Liver (tissue), 9 donors: Measurements from ENCODE around the gene LMNB1. TPM values are rescaled to one million over a fixed set of nuclear protein-coding genes. Genes with fewer than 3 reads are reported as not detected.

ENCODE experiments used
- DNase-seq: peaks from one replicate; pipeline ENCODE4 v3.0.0-alpha.2; 2017; ENCODE audit warnings: low spot score
- H3K27ac ChIP-seq, 2 donors: one replicate each; pipeline ENCODE4 v1.7.0; 2013; ENCODE audit warnings: inconsistent platforms in 2 of 2, low read length in 2 of 2, control low read depth in 1 of 2, low read depth in 1 of 2, mild to moderate bottlenecking in 1 of 2
- H3K27me3 ChIP-seq, 4 donors: one replicate each; pipeline versions ENCODE4 v1.6.1 to v1.7.0; 2013; ENCODE audit warnings: low read length in 3 of 4, inconsistent platforms in 1 of 4, mild to moderate bottlenecking in 1 of 4, moderate library complexity in 1 of 4; ENCODE audit not compliant: control insufficient read depth in 4 of 4, insufficient read depth in 4 of 4
- H3K36me3 ChIP-seq, 4 donors: one replicate each; pipeline versions ENCODE4 v1.6.1 to v1.7.0; 2013; ENCODE audit warnings: low read length in 3 of 4, mild to moderate bottlenecking in 3 of 4, low read depth in 1 of 4, moderate library complexity in 1 of 4; ENCODE audit not compliant: control insufficient read depth in 4 of 4, insufficient read depth in 3 of 4
- H3K4me1 ChIP-seq, 4 donors: one replicate each; pipeline versions ENCODE4 v1.6.1 to v1.7.0; 2013; ENCODE audit warnings: low read length in 3 of 4, mild to moderate bottlenecking in 3 of 4, moderate library complexity in 1 of 4; ENCODE audit not compliant: control insufficient read depth in 4 of 4, insufficient read depth in 4 of 4
- H3K4me3 ChIP-seq, 3 donors: one replicate each; pipeline versions ENCODE4 v1.6.1 to v1.7.0; 2013; ENCODE audit warnings: low read length in 3 of 3, control low read depth in 1 of 3, low read depth in 1 of 3, mild to moderate bottlenecking in 1 of 3
- H3K9ac ChIP-seq, 2 donors: one replicate each; pipeline ENCODE4 v1.7.0; 2013; ENCODE audit warnings: low read length in 2 of 2, mild to moderate bottlenecking in 2 of 2, moderate library complexity in 2 of 2, control low read depth in 1 of 2, low read depth in 1 of 2
- H3K9me3 ChIP-seq, 4 donors: one replicate each; pipeline versions ENCODE4 v1.6.1 to v1.7.0; 2013; ENCODE audit warnings: low read length in 3 of 4; ENCODE audit not compliant: control insufficient read depth in 4 of 4
- ATF3 ChIP-seq: IDR thresholded peaks from 2 replicates; pipeline ENCODE4 v1.6.1; 2016; ENCODE audit warnings: antibody characterized with exemption
- CTCF ChIP-seq: fragments of 150-350 bp; IDR thresholded peaks from 2 replicates; pipeline ENCODE4 v1.5.1; 2017; ENCODE audit warnings: improper control_type of control experiment, low read depth, low read length; ENCODE audit not compliant: missing input control
- EGR1 ChIP-seq, 2 donors: IDR thresholded peaks; 2 replicates each; pipeline ENCODE4 v1.6.1; 2016 to 2018; ENCODE audit warnings: antibody characterized with exemption in 2 of 2, low read depth in 2 of 2
- FOXA1 ChIP-seq: IDR thresholded peaks from 2 replicates; pipeline ENCODE4 v1.6.1; 2016; ENCODE audit warnings: antibody characterized with exemption
- GABPA ChIP-seq, 2 donors: IDR thresholded peaks in 1 of 2; conservative IDR thresholded peaks in 1 of 2; 2 replicates each; pipeline ENCODE4 v1.6.1; 2016; ENCODE audit warnings: antibody characterized with exemption in 2 of 2, mild to moderate bottlenecking in 1 of 2, moderate library complexity in 1 of 2
- HNF4A ChIP-seq, 2 donors: conservative IDR thresholded peaks; 2 replicates each; pipeline ENCODE4 v1.6.1; 2016; ENCODE audit warnings: antibody characterized with exemption in 2 of 2, mild to moderate bottlenecking in 2 of 2
- HNF4G ChIP-seq: IDR thresholded peaks from 2 replicates; pipeline ENCODE4 v1.6.1; 2016; ENCODE audit warnings: antibody characterized with exemption
- JUND ChIP-seq, 2 donors: IDR thresholded peaks; 2 replicates each; pipeline ENCODE4 v1.6.1; 2016; ENCODE audit warnings: antibody characterized with exemption in 2 of 2
- MAX ChIP-seq: IDR thresholded peaks from 2 replicates; pipeline ENCODE4 v1.6.1; 2016; ENCODE audit warnings: antibody characterized with exemption
- NR2F2 ChIP-seq: IDR thresholded peaks from 2 replicates; pipeline ENCODE4 v1.6.1; 2016; ENCODE audit warnings: antibody characterized with exemption
- RAD21 ChIP-seq, 2 donors: IDR thresholded peaks; 2 replicates each; pipeline ENCODE4 v1.6.1; 2016; ENCODE audit warnings: antibody characterized with exemption in 2 of 2, mild to moderate bottlenecking in 2 of 2
- REST ChIP-seq: IDR thresholded peaks from 2 replicates; pipeline ENCODE4 v1.6.1; 2016; ENCODE audit warnings: antibody characterized with exemption, mild to moderate bottlenecking
- RXRA ChIP-seq, 2 donors: IDR thresholded peaks; 2 replicates each; pipeline ENCODE4 v1.6.1; 2017 to 2018; ENCODE audit warnings: antibody characterized with exemption in 2 of 2, mild to moderate bottlenecking in 1 of 2
- SP1 ChIP-seq: IDR thresholded peaks from 2 replicates; pipeline ENCODE4 v1.6.1; 2018; ENCODE audit warnings: antibody characterized with exemption, mild to moderate bottlenecking
- TAF1 ChIP-seq: conservative IDR thresholded peaks from 2 replicates; pipeline ENCODE4 v1.6.1; 2016; ENCODE audit warnings: antibody characterized with exemption, mild to moderate bottlenecking
- ZBTB33 ChIP-seq: IDR thresholded peaks from 2 replicates; pipeline ENCODE4 v1.6.1; 2016; ENCODE audit warnings: antibody characterized with exemption
- WGBS: extraction: QIAGEN DNeasy Blood & Tissue Kit; methylation state at CpG from one replicate; pipeline ENCODE4 v1.1.7; 2013; 5-methylcytosine and 5-hydroxymethylcytosine counted together
- polyA plus RNA-seq, 2 donors: library from polyadenylated mRNA; stranded (reverse) in 1 of 2; unstranded in 1 of 2; fragments of 200-250 nt in 1 of 2; fragments of >200 nt in 1 of 2; fragmentation: Nextera tagmentation in 1 of 2; extraction: Ambion mirVana in 1 of 2; gene quantifications; one replicate each; pipeline versions ENCODE4 v1.2.1 to v1.2.3, GENCODE V29; 2013 to 2015
- total RNA-seq, 2 donors: library from RNA; depleted of rRNA; stranded (reverse); fragments of >200 nt; gene quantifications; one replicate each; pipeline ENCODE4 v1.2.3, GENCODE V29; 2014
- donor health status: healthy.
- donor health status: healthy.
- donor health status: healthy.
- donor health status: healthy.
- donor health status: healthy.

Gene LMNB1
- total and polyA plus RNA-seq, 4 donors = 0.57 to 45.7 (median 5.6) TPM

- H3K9ac ChIP-seq = no peak overlapping the region
- no peaks in the 10 kb centered on the region for H3K4me1 ChIP-seq
- no peak overlapping the region for H3K4me3 ChIP-seq
- TF ChIP-seq RXRA (IDR thresholded peaks at IDR 0.05) (no peak), EGR1 (IDR thresholded peaks at IDR 0.05; ENCODE audit: low read depth in 2 of 2) (no peak), RAD21 (IDR thresholded peaks at IDR 0.05) (no peak), SP1 (no peak), MAX (no peak), FOXA1 (no peak), HNF4A (conservative IDR thresholded peaks at IDR 0.05) (no peak), HNF4G (no peak), ATF3 (no peak), GABPA (IDR thresholded peaks at IDR 0.05 in 1 of 2, conservative IDR thresholded peaks at IDR 0.05 in 1 of 2) (no peak), NR2F2 (no peak), JUND (IDR thresholded peaks at IDR 0.05) (no peak)
- WGBS = 64% methylated on average over 2 of the region's 2 CpGs
- no peaks in the 10 kb centered on the region for H3K27me3 ChIP-seq
- H3K36me3 ChIP-seq = no peaks in the 10 kb centered on the region
- H3K9me3 ChIP-seq = no peaks in the 10 kb centered on the region
- H3K27ac ChIP-seq = no peak overlapping the region
- DNase-seq = no peak
These were observed 19.1 kb upstream of the LMNB1 start for GRCh38 chr5:126757713-126758357.

- Histone ChIP-seq H3K9ac (no peak overlapping the region), H3K9me3 (no peaks in the 10 kb centered on the region), H3K36me3 (no peaks in the 10 kb centered on the region), H3K27ac (no peak overlapping the region), H3K4me3 (no peak overlapping the region), H3K4me1 (no peaks in the 10 kb centered on the region), H3K27me3 (no peaks in the 10 kb centered on the region)
- 81% methylated on average over 5 of the region's 5 CpGs for WGBS
- no peak for DNase-seq
- TF ChIP-seq ZBTB33 = no peak
- no peak for TF ChIP-seq HNF4A (conservative IDR thresholded peaks at IDR 0.05)
- no peak for TF ChIP-seq RAD21 (IDR thresholded peaks at IDR 0.05)
- TF ChIP-seq REST = no peak
- no peak for TF ChIP-seq ATF3
- no peak for TF ChIP-seq SP1
- TF ChIP-seq CTCF = no peak
- no peak for TF ChIP-seq MAX
- TF ChIP-seq GABPA (IDR thresholded peaks at IDR 0.05 in 1 of 2, conservative IDR thresholded peaks at IDR 0.05 in 1 of 2) = no peak
- no peak for TF ChIP-seq TAF1
These were observed 13.6 kb upstream of the LMNB1 start for GRCh38 chr5:126763371-126763770.
